Esophagus muscularis mucosa (tissue), 4 donors: Measurements from ENCODE around the gene WNK3. TPM values are rescaled to one million over a fixed set of nuclear protein-coding genes. Genes with fewer than 3 reads are reported as not detected.

Experiments
- DNase-seq: peaks from one replicate; pipeline ENCODE4 v3.0.0-alpha.2; 2017; ENCODE audit errors: extremely low spot score
- H3K27ac ChIP-seq, 4 donors: fragments of 200-600 bp; sonication (generic); replicated peaks in 1 of 4; 1 replicate in 3 of 4; 2 replicates in 1 of 4; pipeline ENCODE4 v1.5.1; 2016 to 2019; ENCODE audit warnings: mild to moderate bottlenecking in 1 of 4
- H3K27me3 ChIP-seq, 4 donors: fragments of 200-600 bp; sonication (generic); one replicate each; pipeline versions ENCODE4 v1.5.1 to v1.6.0; 2016 to 2019
- H3K36me3 ChIP-seq, 4 donors: fragments of 200-600 bp; sonication (generic); one replicate each; pipeline ENCODE4 v1.5.1; 2016 to 2019
- H3K4me1 ChIP-seq, 4 donors: fragments of 200-600 bp; sonication (generic); one replicate each; pipeline ENCODE4 v1.5.1; 2016 to 2019
- H3K4me3 ChIP-seq, 4 donors: fragments of 200-600 bp; sonication (generic); 1 replicate in 2 of 4; 2 replicates in 2 of 4; pipeline ENCODE4 v1.5.1; 2016 to 2019; ENCODE audit warnings: mild to moderate bottlenecking in 4 of 4, moderate library complexity in 1 of 4
- H3K9me3 ChIP-seq, 4 donors: fragments of 200-600 bp; sonication (generic); 1 replicate in 3 of 4; 2 replicates in 1 of 4; pipeline ENCODE4 v1.5.1; 2016 to 2019
- EP300 ChIP-seq: sonication (generic); formaldehyde crosslinking; IDR thresholded peaks from one replicate; pipeline ENCODE4 v1.6.1; 2017; ENCODE audit warnings: antibody characterized with exemption
- POLR2A ChIP-seq: fragments of 450-650 bp; IDR thresholded peaks from one replicate; pipeline ENCODE4 v1.6.1; 2017; ENCODE audit warnings: antibody characterized with exemption, moderate library complexity, mild to moderate bottlenecking, low read depth
- POLR2AphosphoS5 ChIP-seq, 2 donors: sonication (generic); formaldehyde crosslinking; IDR thresholded peaks; one replicate each; pipeline ENCODE4 v1.6.1; 2017; ENCODE audit warnings: antibody characterized with exemption in 2 of 2
- WGBS: methylation state at CpG from one replicate; pipeline ENCODE4 v1.1.5; 2018; 5-methylcytosine and 5-hydroxymethylcytosine counted together
- intact Hi-C: fragments of 100-400 bp; cut with DNase I; formaldehyde crosslinking; loops from one replicate; pipeline ENCODE4 v1.15.1; 2023
- total RNA-seq, 4 donors: library from RNA; depleted of rRNA; stranded (reverse); fragments of >200 nt; gene quantifications; one replicate each; pipeline versions ENCODE4 v1.1.0 to v1.2.1, GENCODE V29; 2016
- TF ChIP-seq, protein P1 (sequence below), 3 experiments: fragments of 200-600 bp in 2 of 3; fragments of 450-650 bp in 1 of 3; sonication (generic) in 2 of 3; IDR thresholded peaks; one replicate each; pipeline ENCODE4 v1.5.1; 2017 to 2019; ENCODE audit warnings: antibody characterized with exemption in 3 of 3, mild to moderate bottlenecking in 2 of 3, moderate library complexity in 1 of 3

Gene WNK3
- total RNA-seq, 4 donors from 2014 or later = 1.6 to 2.0 (median 1.8) TPM

DNA sequence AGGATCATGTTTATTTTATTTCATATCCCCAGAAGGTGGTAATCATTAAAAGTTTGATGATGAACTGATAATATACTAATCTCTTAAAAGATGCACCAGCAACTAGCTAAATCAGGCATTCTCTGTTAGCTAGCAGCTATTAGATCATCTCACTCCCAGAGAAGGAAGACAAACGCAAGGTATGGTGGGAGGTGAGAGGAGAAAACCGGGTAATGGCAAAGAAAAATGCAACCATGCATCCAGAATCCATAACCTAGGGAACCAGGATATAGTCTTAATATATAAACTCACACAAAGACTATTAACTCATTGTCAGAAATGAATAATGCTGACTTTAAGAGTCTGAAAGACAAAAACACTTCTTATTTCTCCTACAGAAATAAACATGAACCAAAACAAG, 66.1 kb downstream of the WNK3 start:
- H3K4me3 ChIP-seq = no peak overlapping the region
- H3K27me3 ChIP-seq = no peaks in the 10 kb centered on the region
- no peaks in the 10 kb centered on the region for H3K36me3 ChIP-seq
- no peak for TF ChIP-seq EP300
- TF ChIP-seq, protein P1, sequence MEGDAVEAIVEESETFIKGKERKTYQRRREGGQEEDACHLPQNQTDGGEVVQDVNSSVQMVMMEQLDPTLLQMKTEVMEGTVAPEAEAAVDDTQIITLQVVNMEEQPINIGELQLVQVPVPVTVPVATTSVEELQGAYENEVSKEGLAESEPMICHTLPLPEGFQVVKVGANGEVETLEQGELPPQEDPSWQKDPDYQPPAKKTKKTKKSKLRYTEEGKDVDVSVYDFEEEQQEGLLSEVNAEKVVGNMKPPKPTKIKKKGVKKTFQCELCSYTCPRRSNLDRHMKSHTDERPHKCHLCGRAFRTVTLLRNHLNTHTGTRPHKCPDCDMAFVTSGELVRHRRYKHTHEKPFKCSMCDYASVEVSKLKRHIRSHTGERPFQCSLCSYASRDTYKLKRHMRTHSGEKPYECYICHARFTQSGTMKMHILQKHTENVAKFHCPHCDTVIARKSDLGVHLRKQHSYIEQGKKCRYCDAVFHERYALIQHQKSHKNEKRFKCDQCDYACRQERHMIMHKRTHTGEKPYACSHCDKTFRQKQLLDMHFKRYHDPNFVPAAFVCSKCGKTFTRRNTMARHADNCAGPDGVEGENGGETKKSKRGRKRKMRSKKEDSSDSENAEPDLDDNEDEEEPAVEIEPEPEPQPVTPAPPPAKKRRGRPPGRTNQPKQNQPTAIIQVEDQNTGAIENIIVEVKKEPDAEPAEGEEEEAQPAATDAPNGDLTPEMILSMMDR (IDR thresholded peaks at IDR 0.05) = no peak
- TF ChIP-seq POLR2A = no peak
- TF ChIP-seq POLR2AphosphoS5 (IDR thresholded peaks at IDR 0.05) = no peak
- intact Hi-C loops = no loop called here
- WGBS = 66% methylated on average over 2 of the region's 2 CpGs
- H3K9me3 ChIP-seq = no peaks in the 10 kb centered on the region
- no peak for DNase-seq
- no peak overlapping the region for H3K27ac ChIP-seq
- H3K4me1 ChIP-seq = no peaks in the 10 kb centered on the region

DNA sequence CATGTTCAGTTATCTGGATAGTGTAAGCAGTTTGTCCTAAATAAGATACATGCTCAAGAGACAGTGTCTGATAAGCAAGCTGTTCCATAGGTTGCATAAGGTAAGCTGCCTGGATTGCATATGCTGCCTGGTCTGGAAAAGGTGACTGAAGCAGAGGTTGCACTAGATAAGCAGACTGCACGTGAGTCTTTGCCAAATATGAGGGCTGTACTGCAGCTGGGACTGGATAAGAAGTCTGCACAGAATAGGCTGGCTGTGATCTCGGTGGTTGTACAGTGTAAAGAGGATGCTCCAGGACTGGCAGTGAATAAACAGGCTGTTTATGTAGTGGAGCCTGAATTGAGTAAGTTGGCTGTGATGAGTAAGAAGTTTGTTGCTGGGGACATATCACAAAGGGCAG, 68.9 kb downstream of the WNK3 start:
- Histone ChIP-seq H3K4me3 (no peak overlapping the region), H3K4me1 (no peaks in the 10 kb centered on the region), H3K9me3 (no peaks in the 10 kb centered on the region), H3K36me3 (no peaks in the 10 kb centered on the region), H3K27ac (no peak overlapping the region), H3K27me3 (no peaks in the 10 kb centered on the region)
- WGBS = 50% methylated on average over 2 of the region's 2 CpGs
- TF ChIP-seq, protein P1 (IDR thresholded peaks at IDR 0.05) = no peak
- TF ChIP-seq EP300 = no peak
- no peak for TF ChIP-seq POLR2A
- no peak for TF ChIP-seq POLR2AphosphoS5 (IDR thresholded peaks at IDR 0.05)
- intact Hi-C loops = no loop called here
- DNase-seq = no peak

DNA sequence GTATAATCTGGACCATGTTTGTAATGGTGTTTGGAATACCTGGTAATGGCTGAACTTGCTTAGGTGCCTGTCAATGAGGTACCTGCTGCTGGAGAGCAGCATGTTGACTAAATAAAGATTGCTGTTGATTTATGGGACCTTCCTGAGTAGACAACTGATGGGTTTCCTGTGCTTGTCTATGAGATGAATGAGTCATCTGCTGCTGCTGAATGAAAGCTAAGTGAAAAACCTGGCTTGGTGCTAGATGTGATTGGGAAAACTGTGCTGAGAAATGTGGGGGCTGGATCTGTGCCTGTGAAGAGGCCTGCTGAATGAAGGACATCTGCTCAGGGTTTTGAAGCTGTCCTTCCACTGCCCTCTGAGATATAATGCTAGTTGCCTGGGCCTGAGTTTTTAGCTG, 69.6 kb downstream of the WNK3 start:
- Histone ChIP-seq H3K27ac (no peak overlapping the region), H3K36me3 (no peaks in the 10 kb centered on the region), H3K4me1 (no peaks in the 10 kb centered on the region), H3K4me3 (no peak overlapping the region), H3K9me3 (no peaks in the 10 kb centered on the region), H3K27me3 (no peaks in the 10 kb centered on the region)
- intact Hi-C loops = no loop called here
- DNase-seq = no peak
- TF ChIP-seq POLR2AphosphoS5 (IDR thresholded peaks at IDR 0.05) (no peak), EP300 (no peak), POLR2A (no peak)
- TF ChIP-seq, protein P1 (IDR thresholded peaks at IDR 0.05) = no peak

DNA sequence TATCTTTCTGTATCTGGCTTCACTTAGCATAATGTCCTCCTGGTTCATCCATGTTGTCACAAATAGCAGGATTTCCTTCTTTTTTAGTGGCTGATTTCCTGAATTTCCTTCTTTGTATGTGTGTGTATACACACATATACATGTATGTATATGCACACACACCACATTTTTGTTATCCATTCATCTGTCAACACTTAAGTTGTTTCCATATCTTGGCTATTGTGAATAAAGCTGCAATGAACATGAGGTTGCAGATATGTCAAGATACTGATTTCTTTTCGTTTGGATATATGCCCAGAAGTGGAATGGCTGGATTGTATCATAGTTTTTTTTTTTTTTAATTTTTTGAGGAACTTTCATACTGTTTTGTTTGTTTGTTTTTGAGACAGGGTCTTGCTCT, 76.2 kb downstream of the WNK3 start:
- Histone ChIP-seq H3K4me3 (no peak overlapping the region), H3K27me3 (no peaks in the 10 kb centered on the region), H3K27ac (no peak overlapping the region), H3K9me3 (peaks cover 0 to 4% (median 0%) of the 10 kb centered on the region in 4 donors), H3K4me1 (no peaks in the 10 kb centered on the region), H3K36me3 (no peaks in the 10 kb centered on the region)
- intact Hi-C loops = no loop called here
- DNase-seq = no peak
- TF ChIP-seq EP300 (no peak), POLR2A (no peak), POLR2AphosphoS5 (IDR thresholded peaks at IDR 0.05) (no peak)
- TF ChIP-seq, protein P1 (IDR thresholded peaks at IDR 0.05) = no peak
- 23% methylated on average over 1 of the region's 1 CpG for WGBS

DNA sequence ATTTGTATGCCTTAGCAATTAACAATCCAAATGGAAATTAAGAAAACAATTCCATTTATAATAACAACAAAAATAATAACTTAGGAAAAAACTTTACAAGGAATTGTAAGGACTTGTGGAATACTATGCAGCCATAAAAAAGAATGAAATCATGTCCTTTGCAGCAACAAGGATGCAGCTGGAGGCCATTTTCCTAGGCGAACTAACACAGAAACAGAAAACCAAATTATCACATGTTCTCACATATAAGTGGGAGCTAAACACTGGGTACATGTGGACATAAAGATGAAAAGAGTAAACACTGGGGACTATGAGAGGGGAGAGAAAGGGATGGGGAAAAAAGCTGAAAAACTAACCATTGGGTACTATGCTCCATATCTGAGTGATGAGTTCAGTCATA, 77.4 kb downstream of the WNK3 start:
- TF ChIP-seq EP300 = no peak
- TF ChIP-seq, protein P1 (IDR thresholded peaks at IDR 0.05) = no peak
- TF ChIP-seq POLR2AphosphoS5 (IDR thresholded peaks at IDR 0.05) = no peak
- no peak for TF ChIP-seq POLR2A
- intact Hi-C loops = no loop called here
- Histone ChIP-seq H3K27me3 (no peaks in the 10 kb centered on the region), H3K36me3 (no peaks in the 10 kb centered on the region), H3K27ac (no peak overlapping the region), H3K9me3 (peaks cover 0 to 4% (median 0%) of the 10 kb centered on the region in 4 donors), H3K4me3 (no peak overlapping the region), H3K4me1 (no peaks in the 10 kb centered on the region)
- DNase-seq = no peak
- 50% methylated on average over 1 of the region's 1 CpG for WGBS
